Stimulated activated CD8-positive, alpha-beta memory T cell treated with anti-CD3 and anti-CD28 coated beads, Interleukin-4, amount 100 ng/mL, for 4 hours (primary cell): Measurements from ENCODE around the gene RNF227.
"Not testable (repeated sequence)": the region's sequence is repeated elsewhere in the genome, so short reads cannot be mapped to it uniquely, and the experiment has no call there.

Experiments
- DNase-seq, 2 donors: peaks; one replicate each; pipeline ENCODE4 v3.0.0-alpha.2; 2020; ENCODE audit warnings: low read depth in 2 of 2, low spot score in 1 of 2

RNF227 gene

DNA sequence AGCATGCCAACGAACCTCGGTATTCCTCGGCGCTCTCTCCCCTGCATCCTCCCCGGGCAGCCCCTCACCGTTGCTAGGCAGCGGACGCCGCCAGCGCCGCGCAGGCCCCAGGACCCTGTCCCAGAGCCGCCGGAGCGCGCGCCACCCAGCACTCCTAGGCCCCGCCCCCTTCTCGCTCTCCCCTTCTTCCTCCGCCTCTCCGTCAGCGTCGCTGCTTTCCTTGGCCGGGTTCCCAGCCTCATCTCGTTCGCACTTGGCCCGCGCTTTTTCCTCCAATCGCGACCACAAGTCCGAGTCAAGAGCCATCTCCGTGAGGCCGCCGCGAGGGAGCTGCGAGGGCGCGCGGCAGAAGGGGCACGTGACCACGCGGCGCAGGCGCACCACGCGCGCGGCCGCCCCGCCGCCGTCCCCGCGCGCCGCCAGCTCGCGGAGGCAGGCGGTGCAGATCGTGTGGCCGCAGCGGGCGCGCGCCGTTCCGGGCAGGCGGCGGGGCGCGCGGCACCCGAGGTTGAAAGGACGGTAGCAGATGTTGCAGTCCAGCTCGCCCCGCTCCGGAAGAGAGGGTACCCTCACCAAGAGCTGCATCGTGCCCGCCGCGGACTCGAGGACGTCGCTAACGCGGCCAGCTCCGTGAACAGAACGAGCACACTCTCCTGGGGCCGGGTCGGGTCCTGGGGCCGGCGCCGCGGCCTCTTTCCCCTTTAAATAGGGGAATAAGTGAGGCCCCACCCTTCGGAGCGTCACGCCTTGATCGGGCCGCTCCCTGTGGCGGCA lies at the start of gene RNF227:
TSS of gene RNF227 (minus strand) at position 679 of the 774 bp plus-strand sequence. CDS start at position 585, 94 bp downstream.
- DNase-seq: peak; percentile 51 to 70

DNA sequence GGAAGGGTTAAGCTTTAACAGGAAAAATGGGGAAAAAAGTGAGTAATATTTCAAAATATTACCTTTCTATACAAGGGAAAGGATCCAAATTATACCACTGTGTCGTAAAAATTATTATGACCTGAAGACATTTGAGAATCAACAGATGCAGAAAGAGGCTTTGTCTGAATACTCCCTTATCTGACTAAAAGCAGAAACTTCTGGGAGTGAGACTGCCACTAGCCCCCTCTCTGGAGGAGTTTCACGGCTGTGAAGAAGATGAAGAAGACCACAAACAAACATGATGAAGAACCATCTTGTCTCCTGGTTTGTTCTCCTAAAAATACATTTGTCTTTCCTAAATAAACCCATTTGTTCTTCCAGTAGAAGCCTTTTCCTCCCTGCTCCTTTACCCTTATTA lies 45.3 kb upstream of the RNF227 start:
- no peak for DNase-seq

DNA sequence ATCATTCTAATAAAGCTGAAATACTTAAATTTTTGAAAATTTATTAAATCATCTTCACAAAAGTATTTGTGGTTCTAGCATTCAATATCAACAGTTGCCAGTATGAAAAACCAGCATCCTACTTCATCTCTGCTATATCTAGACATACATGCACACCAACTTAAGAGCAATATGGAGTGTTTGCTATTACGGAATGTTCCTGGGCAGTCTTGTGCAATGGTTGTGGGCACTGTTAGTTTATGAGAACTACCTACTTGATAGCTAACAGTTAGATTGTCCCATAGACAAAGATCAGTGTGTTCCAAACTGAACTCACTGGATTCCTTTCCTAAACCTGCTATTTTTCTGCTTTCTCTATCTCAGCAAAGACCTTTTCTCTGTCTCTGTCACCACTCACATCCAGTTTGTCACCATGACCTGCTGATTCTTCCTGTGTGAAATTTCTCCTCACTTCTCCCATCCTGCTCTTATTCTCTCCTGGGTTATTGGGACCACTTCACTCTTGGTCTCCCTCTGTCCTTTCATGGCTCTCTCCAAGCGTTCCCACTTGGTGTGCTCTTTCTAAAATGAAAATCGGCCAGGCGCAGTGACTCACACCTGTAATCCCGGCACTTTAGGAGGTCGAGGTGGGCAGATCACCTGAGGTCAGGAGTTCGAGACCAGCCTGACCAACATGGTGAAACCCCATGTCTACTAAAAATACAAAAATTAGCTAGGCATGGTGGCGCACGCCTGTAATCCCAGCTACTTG lies 43.6 kb upstream of the RNF227 start:
- no peak for DNase-seq

DNA sequence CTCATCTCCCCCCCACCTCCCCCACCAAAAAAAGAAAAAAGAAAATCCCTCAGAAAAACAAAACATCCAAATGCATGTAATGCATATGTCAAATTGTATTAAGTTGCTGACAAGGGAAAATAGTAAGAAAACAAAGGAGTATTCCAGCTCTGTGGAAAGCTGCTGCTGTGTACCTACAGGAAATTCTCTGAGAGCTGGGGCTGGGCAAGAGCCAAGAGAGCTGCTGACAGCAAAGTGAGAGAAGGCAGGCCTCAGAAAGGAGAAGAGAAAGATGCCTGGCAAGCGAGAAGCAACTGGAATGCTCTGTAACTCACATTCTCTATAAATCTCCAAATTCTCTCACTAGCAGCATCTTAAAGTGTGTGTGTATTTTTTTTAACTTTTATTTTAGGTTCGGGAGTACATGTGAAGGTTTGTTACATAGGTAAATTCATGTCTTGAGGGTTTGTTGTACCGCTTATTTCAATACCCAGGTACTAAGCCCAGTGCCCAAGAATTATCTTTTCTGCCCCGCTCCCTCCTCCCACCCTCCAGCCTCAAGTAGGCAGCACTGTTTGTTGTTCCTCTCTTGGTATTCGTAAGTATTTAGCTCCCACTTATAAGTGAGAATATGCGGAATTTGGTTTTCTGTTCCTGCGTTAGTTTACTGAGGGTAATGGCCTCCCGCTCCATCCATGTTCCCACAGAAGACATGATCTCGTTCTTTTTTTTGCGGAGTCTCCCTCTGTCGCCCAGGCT lies 40.3 kb upstream of the RNF227 start:
- DNase-seq: no peak

GRCh38 chr17:7955414-7956227 lies 39.5 kb upstream of the RNF227 start:
- DNase-seq: no peak

DNA sequence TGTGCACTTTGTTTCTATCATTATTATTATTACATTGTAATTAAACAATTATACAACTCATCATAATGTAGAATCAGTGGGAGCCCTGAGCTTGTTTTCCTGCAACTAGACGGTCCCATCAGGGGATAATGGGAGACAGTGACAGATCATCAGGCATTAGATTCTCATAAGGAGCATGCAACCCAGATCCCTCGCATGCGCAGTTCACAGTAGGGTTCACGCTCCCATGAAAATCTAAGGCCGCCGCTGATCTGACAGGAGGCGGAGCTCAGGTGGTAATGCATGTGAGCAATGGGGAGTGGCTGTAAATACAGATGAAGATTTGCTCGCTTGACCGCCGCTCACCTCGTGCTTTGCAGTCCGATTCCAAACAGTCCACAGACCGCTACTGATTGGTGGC lies 37.2 kb upstream of the RNF227 start:
- not testable (repeated sequence) for DNase-seq

DNA sequence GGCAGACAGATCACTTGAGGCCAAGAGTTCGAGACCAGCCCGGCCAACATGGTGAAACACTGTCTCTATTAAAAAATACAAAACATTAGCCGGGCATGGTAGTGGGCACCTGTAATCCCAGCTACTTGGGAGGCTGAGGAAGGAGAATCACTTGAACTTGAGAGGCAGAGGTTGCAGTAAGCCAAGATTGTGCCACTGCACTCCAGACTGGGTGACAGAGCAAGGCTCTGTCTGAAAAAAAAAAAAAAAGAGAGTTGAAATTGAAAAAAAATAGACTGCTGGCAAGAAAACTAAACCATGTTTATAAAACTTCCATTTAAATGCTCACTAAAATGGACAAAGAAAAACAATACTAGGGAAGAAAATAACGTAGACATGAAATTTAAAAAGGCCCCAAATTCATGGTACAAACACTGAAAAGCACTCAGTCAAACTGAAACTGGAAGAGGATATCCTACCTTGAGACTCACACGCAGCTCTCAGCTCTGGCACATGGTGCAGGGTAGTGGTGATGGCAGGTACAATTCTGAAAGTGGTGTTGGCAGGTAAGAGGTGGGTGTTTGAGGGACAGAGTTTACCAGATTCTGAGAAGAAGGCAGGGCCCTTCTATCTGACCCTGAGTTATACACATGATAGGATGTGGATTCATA lies 35.2 kb upstream of the RNF227 start:
- DNase-seq: no peak

DNA sequence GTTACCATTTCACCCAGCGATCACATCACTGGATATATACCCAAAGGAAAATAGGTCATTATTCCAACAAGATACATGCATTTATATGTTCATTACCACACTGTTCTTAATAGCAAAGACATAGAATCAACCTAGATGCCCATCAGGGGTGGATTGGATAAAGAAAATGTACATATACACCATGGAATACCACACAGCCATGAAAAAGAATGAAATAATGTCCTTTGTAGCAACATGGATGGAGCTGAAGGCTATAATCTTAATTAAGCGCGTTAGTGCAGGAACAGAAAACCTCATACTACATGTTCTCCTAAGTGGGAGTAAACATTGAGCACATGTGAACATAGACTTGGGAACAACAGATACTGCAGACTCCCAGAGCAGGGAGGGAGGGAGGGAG lies 34.5 kb upstream of the RNF227 start:
- no peak for DNase-seq

GRCh38 chr17:7947651-7948050 lies 31.6 kb upstream of the RNF227 start:
- DNase-seq: no peak

GRCh38 chr17:7946441-7946840 lies 30.4 kb upstream of the RNF227 start:
- DNase-seq: no peak

GRCh38 chr17:7945651-7946050 lies 29.6 kb upstream of the RNF227 start:
- no peak for DNase-seq

DNA sequence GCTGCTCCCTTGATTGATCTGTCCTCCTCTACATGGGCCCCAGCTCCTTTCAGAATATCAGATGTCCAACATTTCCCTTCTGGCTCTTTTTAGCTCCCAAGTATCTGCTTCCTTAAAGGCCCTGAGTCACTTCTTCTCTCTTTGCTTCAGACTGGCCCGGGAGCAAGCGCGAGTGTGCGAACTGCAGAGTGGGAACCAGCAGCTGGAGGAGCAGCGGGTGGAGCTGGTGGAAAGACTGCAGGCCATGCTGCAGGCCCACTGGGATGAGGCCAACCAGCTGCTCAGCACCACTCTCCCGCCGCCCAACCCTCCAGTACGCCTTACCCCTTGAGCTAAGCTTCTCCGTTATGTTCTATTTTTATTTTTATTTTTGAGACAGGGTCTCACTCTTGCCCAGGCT lies 28.2 kb upstream of the RNF227 start:
- no peak for DNase-seq

- no peak for DNase-seq
These were observed 27.2 kb upstream of the RNF227 start for GRCh38 chr17:7943291-7943690.

DNA sequence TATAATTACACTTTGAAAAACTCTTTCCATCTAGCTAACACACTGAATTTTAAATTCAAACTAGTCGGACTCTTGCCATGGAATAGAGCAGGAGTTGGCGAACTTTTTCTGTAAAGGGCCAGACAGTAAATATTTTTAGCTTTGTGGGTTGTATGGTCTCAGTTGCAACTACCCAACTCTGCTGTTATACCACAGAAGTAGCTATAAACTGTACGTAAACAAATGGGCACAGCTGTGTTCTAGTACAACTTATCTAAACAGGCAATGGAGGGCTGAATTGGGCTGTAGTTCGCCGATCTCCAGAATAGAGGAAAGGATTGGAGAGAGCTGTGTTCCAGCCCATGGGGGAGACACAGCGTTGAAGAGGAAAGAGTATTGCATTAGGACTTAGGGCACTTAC lies 24.7 kb upstream of the RNF227 start:
- DNase-seq: no peak

DNA sequence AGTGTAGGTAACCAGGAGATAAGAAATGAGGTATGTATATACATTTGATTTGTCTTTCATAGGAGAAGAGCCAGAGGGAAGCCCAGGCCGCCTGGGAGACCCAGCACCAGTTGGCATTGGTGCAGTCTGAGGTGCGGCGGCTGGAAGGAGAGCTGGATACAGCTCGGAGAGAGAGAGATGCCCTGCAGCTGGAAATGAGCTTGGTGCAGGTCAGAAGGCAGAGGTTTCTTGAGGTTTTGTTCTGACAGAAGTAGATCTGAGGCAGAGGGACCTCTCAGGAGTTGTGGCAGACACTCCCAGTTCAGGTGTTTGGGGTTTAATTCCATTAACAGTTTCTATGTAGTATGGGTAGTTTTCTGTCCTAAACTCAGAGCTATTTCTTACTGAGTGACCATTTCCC lies 23.9 kb upstream of the RNF227 start:
- no peak for DNase-seq

- DNase-seq: no peak
These were observed 19.8 kb upstream of the RNF227 start for GRCh38 chr17:7935859-7936258.

- no peak for DNase-seq
These were observed 16.9 kb upstream of the RNF227 start for GRCh38 chr17:7932949-7933348.

DNA sequence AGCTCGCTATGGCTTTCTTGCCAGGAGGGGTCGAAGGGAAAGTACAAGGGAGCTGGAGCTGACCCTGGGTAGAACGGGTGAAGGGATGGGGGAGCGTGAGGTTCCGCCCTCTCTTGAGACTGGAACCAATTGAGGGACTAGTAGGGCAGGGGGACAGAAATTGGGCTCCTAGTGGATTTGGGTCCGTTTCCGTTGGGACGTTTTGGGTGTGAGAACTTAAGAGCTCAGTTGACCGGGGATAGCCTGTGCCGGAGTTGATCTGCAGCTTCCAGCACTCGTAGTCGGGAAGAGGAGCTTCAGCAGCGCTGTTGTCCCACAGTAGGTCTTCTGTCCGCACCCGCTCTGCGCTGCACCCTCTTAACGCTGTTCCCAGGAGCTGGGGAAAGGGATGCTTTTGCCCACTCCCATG lies 16.4 kb upstream of the RNF227 start:
- no peak for DNase-seq

GRCh38 chr17:7931709-7932482 lies 15.8 kb upstream of the RNF227 start, which contains the start of the genes CNTROB and TRAPPC1:
CNTROB (plus strand) TSS chr17:7932206; CDS start chr17:7933080, 874 bp downstream.
TRAPPC1 (minus strand) TSS chr17:7931946; CDS start chr17:7931829, 117 bp downstream.
- DNase-seq: peak; percentile 98 to 99
